Inflammatory macrophage treated with lipopolysaccharide for 1 hour (primary cell): ENCODE data around the gene P4HB.

Experiments
- DNase-seq, 2 donors: peaks; one replicate each; pipeline ENCODE4 v3.0.0-alpha.2; 2020 to 2022

P4HB gene

DNA sequence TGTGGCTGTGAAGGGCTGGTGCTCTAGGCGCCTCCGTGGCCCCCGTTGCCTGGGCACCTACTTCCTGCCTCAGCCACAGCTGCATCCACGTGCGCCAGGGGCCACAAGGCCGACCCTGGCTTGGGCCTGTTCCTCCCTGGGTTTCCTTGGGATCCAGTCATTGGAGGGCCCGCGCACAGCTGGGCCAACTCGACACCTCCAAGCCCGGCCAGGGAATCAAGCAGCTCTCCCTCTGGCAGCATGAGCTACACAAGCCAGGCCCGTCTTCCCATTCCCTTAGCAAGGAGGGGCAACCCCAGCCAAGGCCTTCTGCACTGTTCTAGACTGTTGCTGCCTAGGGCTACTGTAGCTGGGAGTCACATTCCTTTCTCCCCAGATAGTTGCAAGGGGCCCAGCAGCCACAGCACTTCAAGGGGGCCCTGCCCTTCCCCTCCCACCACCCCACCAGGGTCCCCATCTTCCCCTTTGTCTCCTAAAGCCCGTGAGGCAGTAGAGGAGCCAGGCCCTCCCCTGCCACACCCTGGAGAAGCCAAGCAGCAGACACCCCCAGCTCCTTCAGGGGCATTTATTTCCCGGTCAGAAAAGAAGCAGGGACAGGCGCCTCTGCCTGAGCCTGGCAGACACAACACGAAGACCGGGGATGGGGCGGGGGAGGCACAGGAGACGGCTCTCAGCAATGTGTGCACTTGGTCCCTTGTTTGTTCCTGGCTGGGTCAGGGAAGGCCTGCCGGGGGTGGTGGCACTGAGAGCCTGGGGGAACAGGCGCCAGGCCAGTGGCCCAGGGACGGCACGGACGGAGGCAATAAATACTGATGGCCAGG lies 7.0 kb upstream of the P4HB start:
- DNase-seq = no peak

DNA sequence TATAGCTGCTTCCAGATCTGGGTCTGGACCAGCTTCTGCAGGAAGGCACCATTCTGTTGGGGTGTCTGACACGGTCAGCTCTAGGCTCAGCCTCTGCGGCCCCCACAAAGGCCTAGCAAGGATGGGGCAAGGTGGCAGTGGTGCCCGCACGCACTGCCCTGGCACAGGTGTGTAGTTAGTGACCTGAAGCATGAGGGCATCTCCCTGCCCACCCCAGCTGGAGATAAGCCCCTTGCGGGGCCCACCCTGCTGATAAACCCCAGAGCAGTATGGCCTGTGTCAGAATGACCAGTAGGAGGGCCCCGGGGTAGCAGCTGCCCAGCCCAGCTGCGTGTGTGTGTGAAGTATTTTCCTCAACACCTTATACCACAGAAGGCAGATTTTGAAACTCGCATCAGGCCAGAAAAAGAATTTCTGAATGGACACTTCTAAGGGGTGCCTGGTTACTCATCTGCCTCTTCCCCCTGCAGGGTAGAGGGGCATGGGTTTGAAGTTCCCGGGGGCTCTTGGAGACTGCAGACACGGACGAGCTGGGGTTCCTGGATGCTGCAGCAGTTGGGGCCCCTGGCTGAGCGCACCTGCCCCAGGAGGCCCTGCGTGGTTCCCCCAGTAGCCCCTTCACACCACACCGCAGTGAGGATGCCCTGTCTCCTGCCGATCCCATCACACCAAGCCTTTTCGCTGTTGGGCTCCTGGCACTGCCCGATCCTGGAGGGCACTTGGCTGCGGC lies 6.3 kb upstream of the P4HB start:
- no peak for DNase-seq

DNA sequence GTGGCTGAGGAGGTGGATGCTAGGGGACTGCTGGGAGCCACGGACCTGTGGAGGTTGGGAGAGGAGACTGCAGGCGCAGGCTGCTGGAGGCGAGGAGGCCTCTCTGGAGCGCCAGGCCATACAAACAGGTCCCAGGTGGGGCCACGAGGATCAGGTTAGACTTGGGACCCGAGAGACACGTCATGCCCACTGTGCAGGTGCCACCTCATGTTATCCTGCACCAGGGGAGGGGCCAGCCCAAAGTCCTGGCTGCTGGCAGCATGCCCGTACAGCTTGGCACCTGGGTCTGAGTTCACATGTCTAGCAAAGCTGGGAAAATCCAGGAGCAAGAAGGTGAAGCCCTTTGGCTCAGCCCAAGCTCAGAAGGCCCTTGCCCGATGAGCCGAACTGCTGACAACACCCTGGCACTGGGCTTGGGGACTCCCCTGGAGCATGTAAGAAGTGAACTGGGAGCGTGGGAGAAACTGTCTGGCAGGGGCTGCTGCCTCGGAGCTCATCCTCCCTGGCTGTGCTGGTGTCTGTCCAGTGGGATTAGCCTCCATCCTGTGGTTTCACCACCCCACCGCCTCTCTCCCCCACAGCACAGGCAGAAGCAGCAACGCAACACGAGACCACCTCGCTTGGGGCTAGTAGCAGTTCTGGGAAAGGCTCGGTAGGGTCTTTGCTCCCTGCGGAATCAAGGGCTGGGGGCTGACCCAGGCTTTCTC lies 5.6 kb upstream of the P4HB start:
- no peak for DNase-seq

DNA sequence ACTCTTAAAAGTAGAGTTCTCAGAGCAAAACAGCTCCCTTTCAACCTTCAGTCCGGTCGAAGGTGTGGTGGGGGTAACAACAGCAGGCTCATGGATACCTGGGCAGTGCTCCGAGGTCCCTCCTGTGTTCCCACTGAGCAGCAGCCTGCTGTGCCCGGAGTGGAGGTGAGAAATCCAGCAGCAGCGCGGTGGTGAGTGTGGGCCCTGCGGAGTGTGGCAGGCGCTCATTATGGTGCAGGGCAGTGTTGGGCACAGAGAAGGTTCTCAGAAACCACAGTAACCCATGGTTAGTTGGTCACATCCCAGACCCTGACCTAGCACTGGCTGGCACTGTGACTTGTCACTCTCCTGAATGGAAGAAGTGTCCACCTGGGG lies 5.0 kb upstream of the P4HB start:
- no peak for DNase-seq

- no peak for DNase-seq
Measured at GRCh38 chr17:81863833-81864768, 3.8 kb upstream of the P4HB start.

DNA sequence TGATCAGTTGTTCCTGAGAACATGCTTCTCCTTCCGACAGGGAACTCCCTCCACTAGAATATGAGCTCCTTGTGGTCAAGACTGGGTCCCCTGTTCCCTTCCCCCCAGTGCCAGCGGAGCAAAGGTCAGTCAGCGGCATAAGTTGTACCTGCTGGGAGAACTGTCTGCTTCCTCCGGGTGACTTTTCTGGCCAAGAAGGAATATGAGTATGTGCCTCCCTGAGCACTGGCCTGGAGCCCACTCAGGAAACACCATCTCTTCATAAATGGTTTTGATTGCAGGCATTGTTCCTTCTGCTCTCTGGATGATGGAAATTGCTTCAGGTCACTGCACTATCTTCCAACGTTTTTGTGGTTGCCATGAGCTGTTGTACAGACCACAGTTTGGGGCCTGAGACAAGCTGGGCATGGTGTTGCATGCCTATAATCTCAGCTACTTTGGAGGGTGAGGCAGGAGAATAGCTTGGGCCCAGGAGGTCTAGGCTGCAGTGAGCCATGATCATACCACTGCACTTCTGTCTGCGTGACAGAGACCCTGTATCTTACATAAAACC lies 2.9 kb upstream of the P4HB start:
- DNase-seq = no peak

GRCh38 chr17:81860756-81861568 lies 627 bp upstream of the P4HB start:
- peak; percentile 100 for DNase-seq

- peak; percentile 16 to 19 for DNase-seq
Measured at GRCh38 chr17:81858967-81859905, 1.1 kb downstream of the P4HB start.

- no peak for DNase-seq
Measured at GRCh38 chr17:81858170-81858966, 2.0 kb downstream of the P4HB start.

DNA sequence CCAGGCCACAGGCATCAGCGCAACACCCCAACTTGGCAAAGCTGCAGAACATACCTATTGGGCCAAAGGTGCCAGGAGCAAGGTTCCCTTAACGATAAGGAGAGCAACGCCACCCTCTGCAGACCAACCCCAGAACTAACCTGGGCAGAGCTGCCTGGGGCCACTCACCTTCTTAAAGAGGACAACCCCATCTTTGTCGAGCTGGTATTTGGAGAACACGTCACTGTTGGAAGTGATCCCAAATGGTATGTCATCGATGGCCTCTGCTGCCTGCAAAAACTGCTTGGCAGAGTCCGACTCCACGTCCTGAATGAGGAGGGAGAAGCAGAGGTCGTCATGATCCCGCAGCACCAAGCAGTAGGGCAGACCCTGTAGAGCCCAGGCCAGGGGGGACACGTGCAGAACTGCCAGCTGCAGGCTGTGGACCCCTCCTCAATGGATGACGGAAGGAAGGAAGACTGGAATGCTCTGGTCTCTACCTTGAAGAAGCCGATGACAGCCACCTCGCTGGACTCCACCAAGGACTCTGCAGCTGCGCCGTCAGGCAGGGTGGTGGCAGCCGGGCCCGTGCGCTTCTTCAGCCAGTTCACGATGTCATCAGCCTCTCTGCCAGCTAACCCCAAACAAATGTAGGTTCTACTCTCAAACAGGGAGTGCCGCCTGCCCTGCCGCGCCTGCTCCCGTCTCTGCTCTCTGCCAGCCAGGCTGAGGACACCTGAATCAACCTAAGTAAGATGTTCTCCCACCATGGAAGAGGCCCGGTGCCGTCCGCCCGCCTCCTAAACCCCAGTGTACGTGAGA lies 5.2 kb downstream of the P4HB start:
- DNase-seq = no peak

DNA sequence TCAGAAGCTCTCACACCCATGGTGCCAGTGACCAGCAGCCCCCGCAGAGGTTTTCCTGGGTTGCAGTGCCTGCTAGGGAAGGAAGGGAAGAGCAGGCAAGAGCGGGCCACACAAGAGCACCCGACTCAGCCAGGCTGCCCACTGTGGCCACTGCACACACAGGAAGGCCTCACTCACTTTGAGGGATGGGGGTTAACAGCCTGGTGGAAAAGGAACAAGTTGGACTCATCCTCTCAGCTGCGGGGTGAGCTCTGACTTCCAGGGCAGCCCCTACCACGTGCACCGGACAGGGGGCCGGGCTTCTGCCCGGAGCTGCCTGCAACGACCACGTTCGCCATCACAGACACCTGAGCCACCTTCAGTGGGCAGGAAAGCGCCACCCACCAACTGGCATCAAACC lies 8.1 kb downstream of the P4HB start:
- DNase-seq = no peak

DNA sequence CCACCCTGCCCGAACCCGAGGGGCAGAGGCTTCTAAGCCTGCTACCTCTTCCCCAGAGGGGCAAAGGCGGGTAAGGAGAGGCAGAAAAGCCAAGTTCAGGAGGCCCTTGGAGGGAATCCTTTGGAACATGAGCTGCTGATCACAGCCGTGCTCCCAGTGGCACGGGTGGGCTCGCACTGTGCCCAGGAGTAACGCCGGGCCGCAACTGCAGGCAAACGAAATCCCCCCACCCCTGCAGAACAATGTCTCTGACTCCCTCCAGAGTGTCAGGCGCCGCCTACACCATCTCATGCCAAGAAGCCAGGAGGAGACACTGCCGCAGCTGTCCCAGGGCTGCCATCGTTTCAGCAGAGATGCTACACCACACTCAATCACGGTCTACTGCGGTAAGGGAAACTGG lies 8.9 kb downstream of the P4HB start:
- no peak for DNase-seq

- DNase-seq = no peak
Measured at GRCh38 chr17:81849457-81849856, 10.9 kb downstream of the P4HB start.

GRCh38 chr17:81846743-81847689 lies 13.3 kb downstream of the P4HB start:
- no peak for DNase-seq

DNA sequence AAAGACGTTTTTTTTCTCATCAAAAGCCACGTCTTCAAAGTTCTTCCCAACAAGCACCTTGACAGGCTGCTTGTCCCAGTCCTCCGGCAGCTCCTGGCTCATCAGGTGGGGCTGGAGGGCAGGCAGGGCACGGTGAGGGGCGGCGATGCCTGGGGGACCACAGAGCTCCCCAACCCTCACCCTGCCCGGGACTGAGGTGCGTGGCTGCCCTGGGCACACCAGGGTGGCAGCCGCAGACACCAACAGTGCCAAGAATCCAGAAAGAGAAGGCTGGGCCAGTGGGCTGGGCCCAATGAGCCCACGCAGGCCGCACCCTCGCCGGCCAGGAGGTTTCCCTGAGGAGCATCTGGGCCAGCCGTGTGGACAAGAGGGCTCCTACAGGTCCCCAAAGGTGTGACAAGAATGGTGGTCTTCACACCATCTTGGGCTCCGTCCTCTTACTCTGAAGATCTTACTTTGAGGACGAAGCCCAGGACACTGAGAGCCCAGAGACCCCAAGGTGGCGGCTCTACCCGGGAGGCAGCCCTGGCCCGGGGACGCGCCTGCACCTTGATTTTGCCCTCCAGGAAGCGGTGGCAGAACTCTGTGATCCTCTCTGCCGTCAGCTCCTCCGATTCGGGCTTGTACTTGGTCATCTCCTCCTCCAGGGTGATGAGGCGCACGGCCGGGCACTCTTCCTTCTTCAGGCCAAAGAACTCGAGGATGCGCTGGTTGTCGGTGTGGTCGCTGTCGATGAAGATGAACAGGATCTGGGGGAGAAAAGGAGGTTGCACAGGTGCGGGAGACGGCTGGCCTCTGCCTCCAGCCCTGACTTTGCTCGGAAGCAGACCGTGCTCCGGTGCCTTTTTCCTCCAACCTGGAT lies 14.2 kb downstream of the P4HB start:
- DNase-seq = no peak

DNA sequence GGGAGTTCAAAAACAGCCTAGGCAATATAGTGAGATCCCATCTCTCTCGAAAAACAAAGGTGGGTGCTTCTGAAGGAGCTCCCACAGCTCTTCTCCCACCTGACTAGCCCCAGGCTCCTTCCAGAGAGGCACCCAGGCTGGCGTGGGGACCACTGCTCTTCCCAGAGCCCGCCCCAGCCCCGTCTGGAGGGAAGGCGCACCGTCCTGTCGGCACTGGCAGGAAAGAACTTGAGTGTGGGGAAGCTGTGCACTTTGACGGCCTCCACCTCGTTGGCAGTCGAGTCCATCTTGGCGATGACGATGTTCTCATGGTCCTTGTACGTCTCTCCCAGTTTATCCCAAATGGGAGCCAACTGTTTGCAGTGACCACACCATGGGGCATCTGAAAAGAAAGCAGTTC lies 15.0 kb downstream of the P4HB start:
- no peak for DNase-seq
